Measurements from ENCODE around the gene TTC38.

The TTC38 gene

GRCh38 chr22:46276563-46276962 lies 8.8 kb downstream of the TTC38 start:
- no peak for DNase-seq (ENCODE audit: low read depth, low spot score)

- no peak for DNase-seq (ENCODE audit: low read depth, low spot score)
Observed at GRCh38 chr22:46278656-46279645, 11.1 kb downstream of the TTC38 start.

DNA sequence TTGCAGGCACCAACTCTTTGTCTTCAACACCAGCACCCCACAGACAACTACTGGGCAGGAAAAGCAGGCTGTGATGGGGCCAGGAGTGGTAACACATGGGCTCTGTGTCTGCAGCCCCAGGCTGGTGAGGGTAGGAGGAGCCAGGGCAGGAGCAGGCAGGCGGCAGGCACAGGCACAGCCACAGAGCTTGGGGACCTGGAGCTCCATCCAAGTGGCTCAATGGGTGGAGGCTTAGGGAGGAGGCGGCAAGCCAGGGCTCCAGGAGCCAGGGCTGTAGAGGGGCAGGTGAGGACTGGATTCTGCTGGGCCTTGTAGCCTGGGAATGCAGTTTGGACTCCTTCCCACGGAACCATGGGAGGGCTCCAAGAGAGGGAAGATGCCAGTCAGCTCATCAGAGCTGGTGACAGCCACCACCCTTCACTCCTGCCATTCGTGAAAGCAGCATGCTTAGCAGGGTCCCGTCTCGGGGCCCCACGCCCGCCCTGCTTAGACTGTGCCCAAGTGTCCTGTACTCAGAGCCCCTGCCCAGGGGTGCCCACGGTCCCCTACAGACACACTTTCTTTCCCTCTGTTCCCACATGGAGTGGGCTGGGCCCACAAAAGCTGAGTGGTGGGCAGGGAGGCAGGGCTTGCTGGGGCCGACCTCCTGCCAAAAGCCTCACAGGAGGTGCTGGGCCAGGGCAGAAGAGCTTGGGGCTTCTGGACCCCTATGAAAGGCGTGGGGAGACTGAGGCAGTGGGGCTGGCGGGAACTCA lies 12.4 kb downstream of the TTC38 start:
- DNase-seq (ENCODE audit: low read depth, low spot score): no peak

DNA sequence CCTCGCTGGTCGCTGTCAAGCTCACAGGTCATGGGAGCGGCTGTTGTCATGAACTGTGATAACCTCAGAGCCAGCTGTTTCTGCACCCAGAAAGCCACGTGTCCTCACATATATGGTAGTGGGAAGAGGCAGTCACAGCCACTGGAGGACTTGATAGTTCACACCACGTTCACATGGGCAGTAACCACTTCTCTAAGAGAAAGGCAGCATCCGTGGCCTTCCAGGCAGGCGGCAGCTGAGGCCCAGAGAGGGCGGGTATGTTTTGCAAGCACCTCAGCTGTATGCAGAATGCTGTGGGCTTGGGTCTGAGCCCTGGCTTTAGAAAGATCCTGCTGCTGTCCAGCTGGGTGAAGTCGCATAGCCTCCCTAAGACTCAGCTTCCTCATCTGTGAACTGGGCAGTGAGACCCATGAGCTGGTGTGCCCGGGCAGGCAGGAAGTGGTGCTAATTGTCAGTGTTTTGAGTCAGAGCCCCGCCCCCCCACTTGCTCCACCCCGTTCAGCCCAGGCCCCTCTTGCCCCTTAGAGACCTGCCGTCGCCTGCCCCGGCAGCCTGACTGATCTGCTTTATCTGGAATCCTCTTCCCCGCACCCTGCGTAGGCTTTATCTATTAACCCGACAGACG lies 13.3 kb downstream of the TTC38 start:
- DNase-seq (ENCODE audit: low read depth, low spot score): no peak

DNA sequence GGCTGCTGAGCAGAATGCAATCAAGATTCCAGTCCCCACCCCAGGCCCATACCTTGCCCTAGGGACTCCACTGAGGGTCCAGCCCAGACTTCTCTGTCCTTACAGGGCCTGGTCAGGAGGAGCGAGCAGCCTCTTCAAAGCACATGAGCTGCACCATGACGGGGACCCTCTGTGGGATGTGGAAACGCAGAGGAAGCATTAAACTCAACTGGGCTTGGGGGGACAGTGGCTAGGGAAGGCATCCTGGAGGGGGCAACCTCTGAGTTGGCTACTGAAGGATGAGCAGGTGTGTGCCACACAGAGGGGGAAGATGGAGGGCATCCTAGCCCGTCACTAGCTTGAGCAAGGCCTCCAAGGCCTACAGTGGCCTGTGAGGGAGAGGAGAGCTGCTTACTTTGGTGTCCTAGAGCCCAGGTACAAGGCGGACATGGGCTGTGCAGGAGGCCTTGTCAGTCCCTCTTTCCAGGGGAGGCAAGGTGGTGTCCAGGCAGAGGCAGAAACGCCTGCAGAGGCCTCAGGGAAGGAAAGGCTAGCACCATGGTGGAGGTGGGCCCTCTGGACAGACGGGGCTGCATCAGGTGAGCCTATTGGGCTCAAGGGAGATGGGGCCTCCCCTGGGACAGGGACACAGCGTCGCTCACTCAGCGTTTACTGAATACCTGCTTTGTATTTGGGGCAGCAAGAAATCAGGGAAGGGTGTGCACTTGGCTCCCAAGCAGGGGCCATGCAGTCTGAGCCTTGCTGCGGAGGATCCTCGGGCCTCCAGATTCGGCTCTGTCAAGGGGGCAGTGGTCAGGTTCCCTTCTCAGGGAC lies 14.3 kb downstream of the TTC38 start:
- no peak for DNase-seq (ENCODE audit: low read depth, low spot score)

DNA sequence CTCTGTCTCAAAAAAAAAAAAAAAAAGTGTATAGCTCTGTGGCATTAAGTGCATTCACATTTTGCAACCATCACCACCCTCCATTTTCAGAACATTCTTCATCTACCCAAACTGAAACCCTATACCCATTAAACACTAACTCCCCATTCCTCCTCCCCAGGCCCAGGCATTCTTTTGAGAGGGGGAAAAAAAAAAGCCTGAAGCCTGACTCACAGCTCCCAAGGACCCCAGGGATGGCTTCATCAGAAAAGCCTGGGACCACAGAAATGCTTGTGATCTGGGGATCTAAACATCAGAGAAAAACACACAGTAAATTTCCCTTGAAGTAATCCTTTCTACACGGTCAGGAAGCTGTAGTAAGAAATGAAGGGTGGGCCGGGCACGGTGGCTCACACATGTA lies 18.2 kb downstream of the TTC38 start:
- DNase-seq (ENCODE audit: low read depth, low spot score): no peak

DNA sequence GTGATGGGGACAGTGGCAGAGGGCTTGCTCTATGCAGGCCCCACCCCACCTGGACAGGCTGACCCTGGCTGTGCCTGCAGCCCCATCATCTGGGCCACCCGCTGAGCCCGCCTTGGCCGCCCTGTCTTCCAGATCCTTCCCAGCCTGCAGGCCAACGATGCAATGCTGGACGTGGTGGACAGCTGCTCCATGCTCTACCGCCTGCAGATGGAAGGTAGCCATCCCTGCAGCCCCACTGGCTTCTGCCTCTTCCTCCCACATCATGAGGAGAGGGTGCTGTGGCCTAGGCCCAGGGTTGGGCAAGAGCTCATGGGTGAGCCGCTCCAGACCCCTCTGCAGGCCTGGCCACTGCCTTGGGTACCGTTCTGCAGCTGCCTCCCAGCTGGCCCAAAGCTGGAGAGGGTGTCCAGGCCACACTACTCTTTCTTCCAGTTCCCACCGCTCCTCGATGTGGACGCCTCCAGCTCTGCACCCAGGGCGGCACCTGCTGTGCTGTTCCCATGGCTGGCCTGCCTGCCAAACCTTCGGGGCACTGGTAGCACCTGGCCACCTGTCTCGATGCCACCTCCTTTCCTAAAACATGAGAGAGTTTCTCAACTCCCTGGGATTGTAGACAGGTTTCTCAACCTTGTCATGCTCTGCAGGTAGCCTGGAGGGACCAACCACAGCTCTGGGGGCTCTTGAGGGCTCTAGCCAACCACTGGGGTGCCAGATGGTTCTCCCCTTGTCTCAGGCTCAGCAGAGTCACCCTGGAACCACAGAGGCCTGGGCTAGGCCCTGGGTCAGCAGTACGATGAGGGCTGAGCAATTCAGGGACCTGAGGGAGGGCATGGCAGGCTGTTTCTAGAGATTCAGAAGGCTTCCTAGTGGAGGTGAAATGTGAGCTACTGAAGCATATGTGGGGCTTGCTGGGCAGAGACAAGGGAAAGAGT lies 19.4 kb downstream of the TTC38 start:
- no peak for DNase-seq (ENCODE audit: low read depth, low spot score)

DNA sequence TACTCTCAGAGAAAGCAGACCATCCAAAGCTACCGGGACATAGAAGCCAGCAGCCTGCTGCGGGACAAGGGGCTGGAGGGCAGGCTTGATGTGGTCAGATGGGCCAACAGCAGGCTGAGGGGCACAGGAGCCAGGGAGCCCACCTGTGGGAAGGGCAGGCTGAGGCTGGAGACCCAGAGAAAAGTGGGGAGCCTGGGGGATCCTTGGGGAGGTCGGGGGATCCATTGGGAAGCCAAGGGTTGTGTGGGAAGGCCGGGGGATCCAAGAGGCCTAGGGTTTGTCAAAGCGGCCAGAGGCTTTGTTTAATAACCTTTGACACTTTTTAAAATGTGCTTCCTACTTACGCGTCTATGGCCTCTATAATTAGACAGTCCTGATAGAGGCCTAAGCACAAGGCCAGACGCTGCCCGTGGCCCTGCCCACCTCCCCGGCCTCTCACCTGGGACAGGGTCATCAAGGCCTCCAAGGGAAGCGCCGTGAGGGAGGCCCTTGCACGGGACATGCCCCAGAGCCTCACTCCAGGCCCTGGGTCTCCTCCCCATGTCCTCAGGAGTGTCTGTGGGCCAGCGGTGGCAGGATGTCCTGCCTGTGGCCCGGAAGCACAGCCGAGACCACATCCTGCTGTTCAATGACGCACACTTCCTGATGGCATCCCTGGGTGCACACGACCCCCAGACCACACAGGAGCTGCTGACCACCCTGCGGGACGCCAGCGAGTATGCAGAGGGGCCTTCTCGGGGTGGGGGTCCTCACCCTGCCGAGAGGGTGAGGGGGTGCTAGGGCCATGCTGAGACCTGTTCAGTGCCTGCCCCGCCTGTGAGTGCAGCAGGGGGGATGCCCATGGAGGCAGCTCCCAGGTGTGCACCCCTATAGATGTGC lies 20.3 kb downstream of the TTC38 start:
- DNase-seq (ENCODE audit: low read depth, low spot score): no peak

- no peak for DNase-seq (ENCODE audit: low read depth, low spot score)
Observed at GRCh38 chr22:46288846-46289243, 21.0 kb downstream of the TTC38 start.

DNA sequence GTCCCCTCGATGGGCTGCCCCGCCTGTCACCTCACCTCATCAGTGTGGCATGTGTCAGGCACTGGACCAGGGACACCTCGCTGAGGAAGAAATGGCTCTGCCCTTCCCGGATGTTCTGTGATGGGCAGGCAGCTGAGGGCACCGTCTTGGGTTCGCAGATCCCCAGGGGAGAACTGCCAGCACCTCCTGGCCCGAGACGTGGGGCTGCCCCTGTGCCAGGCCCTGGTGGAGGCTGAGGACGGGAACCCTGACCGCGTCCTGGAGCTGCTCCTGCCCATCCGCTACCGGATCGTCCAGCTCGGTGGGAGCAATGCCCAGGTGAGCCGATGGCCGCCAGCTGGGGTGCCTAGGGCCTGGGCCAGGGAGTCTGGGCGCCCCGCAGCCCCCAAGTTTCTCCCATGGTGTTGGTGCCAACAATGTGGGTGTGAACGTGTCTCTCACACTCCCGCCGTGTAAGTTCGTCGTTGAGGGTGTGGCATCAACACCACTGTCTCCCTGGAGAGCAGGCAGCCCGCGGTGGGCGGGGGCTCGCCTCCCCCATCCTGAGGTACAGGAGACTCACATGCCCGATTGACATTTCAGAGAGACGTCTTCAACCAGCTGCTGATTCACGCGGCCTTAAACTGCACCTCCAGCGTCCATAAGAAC lies 21.6 kb downstream of the TTC38 start:
- no peak for DNase-seq (ENCODE audit: low read depth, low spot score)

DNA sequence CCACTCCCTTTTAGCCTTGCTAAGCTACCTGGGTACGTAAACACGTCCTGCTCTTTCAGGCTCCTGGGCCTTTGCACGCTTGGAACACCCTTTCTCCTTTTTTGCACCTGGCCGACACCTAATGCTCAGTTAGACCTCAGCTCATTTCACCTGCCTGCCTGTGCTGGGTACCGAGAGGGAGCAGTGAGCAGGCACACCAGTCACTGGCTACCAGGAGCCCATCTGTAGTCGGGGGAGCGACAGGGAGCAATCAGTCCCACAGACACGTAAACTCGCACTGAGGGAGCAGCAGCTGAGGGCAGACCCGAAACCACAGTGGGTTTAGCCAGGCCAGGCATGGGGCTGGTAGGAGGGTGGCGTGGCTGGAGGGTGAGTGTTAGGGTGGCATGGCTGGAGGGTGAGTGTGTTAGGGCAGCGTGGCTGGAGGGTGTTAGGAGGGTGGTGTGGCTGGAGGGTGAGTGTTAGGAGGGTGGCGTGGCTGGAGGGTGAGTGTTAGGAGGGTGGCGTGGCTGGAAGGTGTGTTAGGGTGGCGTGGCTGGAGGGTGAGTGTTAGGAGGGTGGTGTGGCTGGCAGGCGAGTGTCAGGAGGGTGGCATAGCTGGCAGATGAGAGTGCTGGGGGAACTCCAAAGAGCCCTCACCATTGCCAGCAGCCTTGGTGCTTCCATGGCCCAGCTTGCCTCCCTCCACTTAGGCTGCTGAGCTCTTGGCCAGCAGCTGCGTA lies 22.5 kb downstream of the TTC38 start:
- DNase-seq (ENCODE audit: low read depth, low spot score): no peak

- no peak for DNase-seq (ENCODE audit: low read depth, low spot score)
Observed at GRCh38 chr22:46290843-46291785, 23.3 kb downstream of the TTC38 start.

DNA sequence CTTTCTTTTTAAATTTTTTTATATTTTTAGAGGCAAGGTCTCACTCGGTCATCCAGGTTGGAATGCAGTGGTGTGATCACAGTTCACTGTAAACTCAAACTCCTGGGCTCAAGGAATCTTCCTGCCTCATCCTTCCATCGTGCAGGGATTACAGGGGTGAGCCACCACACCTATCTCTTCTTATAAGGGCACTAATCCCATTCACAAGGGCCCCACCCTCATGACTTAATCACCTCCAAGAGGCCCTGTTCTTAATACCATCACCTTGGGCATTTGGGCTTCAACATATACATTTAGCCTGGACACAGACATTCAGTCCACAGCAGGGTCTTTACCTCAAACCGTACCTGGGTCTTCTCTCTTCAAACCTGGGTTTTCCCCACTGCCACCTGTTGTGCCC lies 24.4 kb downstream of the TTC38 start:
- DNase-seq (ENCODE audit: low read depth, low spot score): no peak

DNA sequence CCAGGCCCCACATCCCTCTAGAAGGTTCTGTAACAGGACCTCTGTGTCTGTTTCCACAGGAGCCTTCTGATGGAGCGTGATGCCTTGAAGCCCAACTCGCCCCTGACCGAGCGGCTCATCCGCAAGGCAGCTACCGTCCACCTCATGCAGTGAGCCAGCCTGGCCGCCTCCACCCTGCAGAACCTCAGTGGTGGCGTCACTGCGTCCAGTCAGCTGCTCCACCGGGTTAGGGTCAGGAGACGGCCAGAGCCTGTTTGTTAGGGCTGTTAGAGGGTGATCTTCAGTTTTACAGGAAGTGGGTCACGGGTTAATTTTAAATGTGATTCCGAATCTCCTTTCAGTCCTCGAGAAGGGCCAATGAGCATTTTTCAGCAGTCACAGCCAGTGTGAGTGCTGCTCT lies 24.9 kb downstream of the TTC38 start:
- DNase-seq (ENCODE audit: low read depth, low spot score): no peak

DNA sequence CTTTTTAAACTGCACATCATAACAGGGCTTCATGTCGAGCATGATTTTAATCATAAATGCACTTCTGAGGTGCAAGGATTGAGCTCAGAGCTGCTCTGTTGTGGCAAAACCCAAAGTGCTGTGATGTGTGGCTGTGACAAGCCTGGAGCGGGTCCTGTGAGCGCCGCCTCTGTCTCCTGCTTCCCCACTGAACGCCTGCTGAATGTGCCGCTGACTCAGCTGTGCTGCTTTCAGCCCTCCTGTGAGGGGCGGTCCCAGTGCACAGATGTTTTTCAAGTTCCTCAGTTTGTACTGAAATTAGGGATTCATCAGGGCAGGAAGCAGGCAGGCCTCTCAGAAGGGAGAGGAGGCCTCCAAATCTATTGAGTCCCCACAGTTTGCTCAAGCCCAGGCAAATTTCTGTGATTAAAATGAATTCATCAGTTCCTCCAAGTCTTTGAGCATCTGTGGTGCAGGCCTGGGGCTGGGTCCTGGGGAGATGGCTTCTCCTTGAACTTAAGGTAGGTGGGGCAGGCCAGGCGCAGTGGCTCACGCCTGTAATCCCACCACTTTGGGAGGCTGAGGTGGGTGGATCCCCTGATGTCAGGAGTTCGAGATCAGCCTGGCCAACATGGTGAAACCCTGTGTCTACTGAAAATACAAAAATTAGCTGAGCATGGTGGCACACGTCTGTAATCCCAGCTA lies 25.9 kb downstream of the TTC38 start:
- peak; percentile 44 for DNase-seq (ENCODE audit: low read depth, low spot score)

GRCh38 chr22:46294784-46295183 lies 27.0 kb downstream of the TTC38 start:
- DNase-seq (ENCODE audit: low read depth, low spot score): no peak

Measured in smooth muscle cell of the brain vasculature (primary cell).